Common myeloid progenitor, CD34-positive (primary cell): ENCODE data around the gene TBC1D22A.

Source experiments
- CTCF ChIA-PET: fragments of 350-600 bp; sonication (Branson Sonifier 250); formaldehyde crosslinking; loops from one replicate; lab custom pipeline; 2021; ENCODE audit warnings: antibody characterized with exemption; lab: Charles Lee
- POLR2A ChIA-PET: fragments of 350-600 bp; sonication (Branson Sonifier 250); formaldehyde crosslinking; loops from one replicate; lab custom pipeline; 2021; ENCODE audit warnings: antibody characterized with exemption; lab: Charles Lee
- DNase-seq, 3 donors: peaks; one replicate each; pipeline versions ENCODE4 v3.0.0 to v3.0.0-alpha.2; 2013
- H3K27ac ChIP-seq, 2 experiments: 1 replicate in 1 of 2; 2 replicates in 1 of 2; pipeline ENCODE4 v1.7.0; 2013; ENCODE audit warnings: inconsistent platforms in 2 of 2, low read length in 2 of 2, mild to moderate bottlenecking in 2 of 2, low read depth in 1 of 2, moderate library complexity in 1 of 2; ENCODE audit not compliant: severe bottlenecking in 2 of 2, insufficient read depth in 1 of 2, poor library complexity in 1 of 2
- H3K27me3 ChIP-seq, 5 experiments: replicated peaks in 2 of 5; 1 replicate in 3 of 5; 2 replicates in 2 of 5; pipeline versions ENCODE4 v1.6.1 to v1.7.0; 2013; ENCODE audit warnings: low read length in 4 of 5, mild to moderate bottlenecking in 2 of 5, moderate library complexity in 2 of 5, inconsistent platforms in 1 of 5; ENCODE audit not compliant: insufficient read depth in 5 of 5, control insufficient read depth in 4 of 5
- H3K36me3 ChIP-seq, 4 experiments: 1 replicate in 2 of 4; 2 replicates in 2 of 4; pipeline versions ENCODE4 v1.6.1 to v1.7.0; 2013; ENCODE audit warnings: low read length in 3 of 4, control low read depth in 1 of 4, mild to moderate bottlenecking in 1 of 4; ENCODE audit not compliant: control insufficient read depth in 4 of 4, insufficient read depth in 4 of 4
- H3K4me1 ChIP-seq, 4 experiments: 1 replicate in 3 of 4; 2 replicates in 1 of 4; pipeline versions ENCODE4 v1.6.1 to v1.7.1; 2013; ENCODE audit warnings: low read length in 3 of 4, mild to moderate bottlenecking in 3 of 4, control low read depth in 1 of 4, inconsistent platforms in 1 of 4, moderate library complexity in 1 of 4; ENCODE audit not compliant: control insufficient read depth in 4 of 4, insufficient read depth in 4 of 4; ENCODE audit errors: control extremely low read depth in 1 of 4
- H3K4me3 ChIP-seq, 7 experiments: 1 replicate in 4 of 7; 2 replicates in 3 of 7; pipeline versions ENCODE4 v1.5.1 to v1.7.0; 2013; ENCODE audit warnings: mild to moderate bottlenecking in 7 of 7, low read length in 6 of 7, moderate library complexity in 6 of 7, inconsistent platforms in 2 of 7, low read depth in 2 of 7, control low read depth in 1 of 7; ENCODE audit not compliant: insufficient read depth in 4 of 7, control insufficient read depth in 1 of 7; ENCODE audit errors: extremely low read depth in 1 of 7
- H3K9me3 ChIP-seq, 5 experiments: 1 replicate in 4 of 5; 2 replicates in 1 of 5; pipeline versions ENCODE4 v1.6.1 to v1.7.1; 2013; ENCODE audit warnings: low read length in 4 of 5, mild to moderate bottlenecking in 2 of 5, inconsistent platforms in 1 of 5, low read depth in 1 of 5, moderate library complexity in 1 of 5; ENCODE audit not compliant: control insufficient read depth in 4 of 5, insufficient read depth in 2 of 5; ENCODE audit errors: control extremely low read depth in 1 of 5
- WGBS: methylation state at CpG from one replicate; pipeline ENCODE4 v1.1.5; 2013; ENCODE audit not compliant: insufficient coverage; 5-methylcytosine and 5-hydroxymethylcytosine counted together

TBC1D22A gene

GRCh38 chr22:47190276-47190956, 428.0 kb downstream of the TBC1D22A start:
- CTCF ChIA-PET = no interaction called here

GRCh38 chr22:47190957-47191670, 428.7 kb downstream of the TBC1D22A start:
- CTCF ChIA-PET = no interaction called here
- POLR2A ChIA-PET = no interaction called here
- Histone ChIP-seq H3K27ac (no peak overlapping the region), H3K36me3 (no peaks in the 10 kb centered on the region), H3K9me3 (peaks cover 0 to 6% (median 0%) of the 10 kb centered on the region in 5 experiments), H3K4me1 (no peaks in the 10 kb centered on the region), H3K4me3 (no peak overlapping the region), H3K27me3 (no peaks in the 10 kb centered on the region)
- 93% methylated on average over 8 of the region's 11 CpGs for WGBS
- DNase-seq = no peak

More at GRCh38 chr22:47190276-47190956, 428.0 kb downstream of the TBC1D22A start:
- POLR2A ChIA-PET = no interaction called here
- Histone ChIP-seq H3K9me3 (peaks cover 0 to 8% (median 3%) of the 10 kb centered on the region in 5 experiments), H3K4me3 (no peak overlapping the region), H3K36me3 (no peaks in the 10 kb centered on the region), H3K4me1 (no peaks in the 10 kb centered on the region), H3K27me3 (no peaks in the 10 kb centered on the region), H3K27ac (no peak overlapping the region)
- no peak for DNase-seq
- 95% methylated on average over 21 of the region's 23 CpGs for WGBS

- POLR2A ChIA-PET = no interaction called here
- WGBS = 82% methylated on average over 23 of the region's 25 CpGs
- DNase-seq = no peak
- Histone ChIP-seq H3K9me3 (no peaks in the 10 kb centered on the region), H3K27ac (no peak overlapping the region), H3K4me3 (no peak overlapping the region), H3K4me1 (no peaks in the 10 kb centered on the region), H3K27me3 (peaks cover 0 to 2% (median 0%) of the 10 kb centered on the region in 5 experiments), H3K36me3 (no peaks in the 10 kb centered on the region)
- CTCF ChIA-PET = no interaction called here
Observed at GRCh38 chr22:47191671-47192650, 429.5 kb downstream of the TBC1D22A start.

- CTCF ChIA-PET = no interaction called here
- WGBS = 78% methylated on average over 23 of the region's 32 CpGs
Observed at GRCh38 chr22:47192651-47193437, 430.4 kb downstream of the TBC1D22A start.

GRCh38 chr22:47193606-47194329, 431.3 kb downstream of the TBC1D22A start:
- Histone ChIP-seq H3K4me1 (no peaks in the 10 kb centered on the region), H3K27me3 (peaks cover 0 to 2% (median 0%) of the 10 kb centered on the region in 5 experiments), H3K9me3 (no peaks in the 10 kb centered on the region), H3K36me3 (no peaks in the 10 kb centered on the region), H3K27ac (no peak overlapping the region), H3K4me3 (no peak overlapping the region)
- WGBS = 95% methylated on average over 6 of the region's 19 CpGs
- no peak for DNase-seq
- CTCF ChIA-PET = no interaction called here
- POLR2A ChIA-PET = no interaction called here

More at GRCh38 chr22:47192651-47193437, 430.4 kb downstream of the TBC1D22A start:
- no peak for DNase-seq
- no peaks in the 10 kb centered on the region for H3K9me3 ChIP-seq
- H3K4me1 ChIP-seq = no peaks in the 10 kb centered on the region
- H3K4me3 ChIP-seq = no peak overlapping the region
- POLR2A ChIA-PET = no interaction called here
- H3K27me3 ChIP-seq = peaks cover 0 to 2% (median 0%) of the 10 kb centered on the region in 5 experiments
- no peaks in the 10 kb centered on the region for H3K36me3 ChIP-seq
- no peak overlapping the region for H3K27ac ChIP-seq

GRCh38 chr22:47194476-47195155, 432.2 kb downstream of the TBC1D22A start:
- no peaks in the 10 kb centered on the region for H3K36me3 ChIP-seq
- 100% methylated on average over 4 of the region's 6 CpGs for WGBS
- H3K27me3 ChIP-seq = peaks cover 0 to 2% (median 0%) of the 10 kb centered on the region in 5 experiments
- H3K4me1 ChIP-seq = no peaks in the 10 kb centered on the region
- POLR2A ChIA-PET = no interaction called here
- H3K9me3 ChIP-seq = no peaks in the 10 kb centered on the region
- CTCF ChIA-PET = no interaction called here
- H3K27ac ChIP-seq = no peak overlapping the region
- no peak for DNase-seq
- H3K4me3 ChIP-seq = no peak overlapping the region
